NCI-H510A treated with DMSO at 0.1 percent for 48 hours (cell line): ENCODE data around the gene PCDHA10.

ENCODE experiments used
- DNase-seq: peaks from one replicate; lab custom pipeline; 2025; lab: John Stamatoyannopoulos, UW

The PCDHA10 gene

DNA sequence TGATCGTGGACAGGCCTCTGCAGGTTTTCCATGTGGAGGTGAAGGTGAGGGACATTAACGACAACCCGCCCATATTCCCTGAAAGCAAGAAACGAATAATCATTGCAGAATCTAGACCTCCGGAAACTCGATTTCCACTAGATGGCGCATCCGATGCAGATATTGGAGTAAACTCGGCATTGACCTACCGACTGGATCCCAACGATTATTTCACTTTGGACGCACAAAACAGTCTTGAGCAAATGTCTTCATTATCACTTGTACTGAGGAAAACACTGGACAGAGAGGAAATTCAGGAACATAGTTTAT, 26.8 kb downstream of the PCDHA10 start:
- no peak for DNase-seq

DNA sequence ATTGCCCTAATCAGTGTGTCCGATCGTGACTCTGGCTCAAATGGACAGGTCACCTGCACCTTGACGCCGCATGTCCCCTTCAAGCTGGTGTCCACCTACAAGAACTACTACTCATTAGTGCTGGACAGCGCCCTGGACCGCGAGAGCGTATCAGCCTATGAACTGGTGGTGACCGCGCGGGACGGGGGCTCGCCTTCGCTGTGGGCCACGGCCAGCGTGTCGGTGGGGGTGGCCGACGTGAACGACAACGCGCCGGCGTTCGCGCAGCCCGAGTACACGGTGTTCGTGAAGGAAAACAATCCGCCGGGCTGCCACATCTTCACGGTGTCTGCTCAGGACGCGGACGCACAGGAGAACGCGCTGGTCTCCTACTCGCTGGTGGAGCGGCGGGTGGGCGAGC, 27.7 kb downstream of the PCDHA10 start:
- DNase-seq: no peak

DNA sequence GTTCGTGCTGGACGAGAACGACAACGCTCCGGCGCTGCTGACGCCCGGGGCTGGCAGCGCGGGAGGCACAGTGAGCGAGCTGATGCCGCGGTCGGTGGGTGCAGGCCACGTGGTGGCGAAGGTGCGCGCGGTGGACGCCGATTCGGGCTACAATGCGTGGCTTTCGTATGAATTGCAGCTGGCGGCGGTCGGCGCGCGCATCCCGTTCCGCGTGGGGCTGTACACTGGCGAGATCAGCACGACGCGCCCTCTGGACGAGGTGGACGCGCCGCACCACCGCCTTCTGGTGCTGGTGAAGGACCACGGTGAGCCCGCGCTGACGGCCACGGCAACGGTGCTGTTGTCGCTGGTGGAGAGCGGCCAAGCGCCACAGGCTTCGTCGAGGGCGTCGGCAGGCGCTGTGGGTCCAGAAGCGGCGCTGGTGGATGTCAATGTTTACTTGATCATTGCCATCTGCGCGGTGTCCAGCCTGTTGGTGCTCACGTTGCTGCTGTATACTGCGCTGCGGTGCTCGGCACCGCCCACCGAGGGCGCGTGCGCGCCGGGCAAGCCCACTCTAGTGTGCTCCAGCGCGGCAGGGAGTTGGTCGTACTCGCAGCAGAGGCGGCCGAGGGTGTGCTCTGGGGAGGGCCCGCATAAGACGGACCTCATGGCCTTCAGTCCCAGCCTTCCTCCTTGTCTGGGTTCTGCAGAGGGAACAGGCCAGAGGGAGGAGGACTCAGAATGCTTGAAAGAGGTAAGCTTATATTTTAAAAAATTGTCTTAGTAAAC, 28.4 kb downstream of the PCDHA10 start:
- no peak for DNase-seq

DNA sequence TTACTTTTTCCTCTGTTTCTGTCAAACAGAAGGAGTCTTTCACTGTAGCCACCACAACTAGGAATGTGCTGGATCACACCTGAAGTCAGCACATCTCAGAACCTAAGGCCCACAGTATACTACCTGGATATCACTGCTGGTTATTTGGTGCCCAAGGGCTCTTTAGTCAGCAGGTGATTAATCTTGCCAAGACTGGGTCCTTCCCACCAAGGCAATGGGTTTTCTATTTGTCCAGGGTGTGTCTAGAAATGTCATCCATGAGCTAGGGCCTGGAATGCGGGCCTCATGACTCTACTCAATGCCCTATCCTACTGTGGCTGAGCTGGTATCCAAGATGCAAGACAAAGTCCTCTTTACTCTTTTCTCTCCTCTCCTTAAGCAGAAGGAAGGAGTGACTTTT, 60.6 kb downstream of the PCDHA10 start:
- DNase-seq: no peak
